Measurements from ENCODE around the gene RHEB. TPM values are rescaled to one million over a fixed set of nuclear protein-coding genes. Genes with fewer than 3 reads are reported as not detected.

Gene RHEB
- total and polyA plus RNA-seq, 8 donors, result 18.5 to 141 (median 84.2) TPM

GRCh38 chr7:151438864-151439601 lies 80.7 kb downstream of the RHEB start:
- WGBS, 5 donors, result 88 to 91% (median 90%) methylated on average over 13 to 17 of the region's 17 CpGs
- H3K36me3 ChIP-seq, result no peaks in the 10 kb centered on the region
- H3K4me1 ChIP-seq, result peaks cover 12 to 44% (median 26%) of the 10 kb centered on the region in 4 donors
- peak overlapping the region in 1 of 5 donors; percentile 79 for H3K27ac ChIP-seq
- peaks cover 0 to 31% (median 17%) of the 10 kb centered on the region in 3 donors for H3K27me3 ChIP-seq
- intact Hi-C loops (cut with DNase I; ENCODE audit: low total_unique reads), result no loop called here
- no peak for TF ChIP-seq POLR2AphosphoS5 (IDR thresholded peaks at IDR 0.05)
- TF ChIP-seq CTCF (IDR thresholded peaks at IDR 0.05), result no peak
- TF ChIP-seq EP300 (IDR thresholded peaks at IDR 0.05), result no peak
- TF ChIP-seq POLR2A (IDR thresholded peaks at IDR 0.05), result no peak
- H3K9me3 ChIP-seq, result no peaks in the 10 kb centered on the region
- peak overlapping the region in 3 of 4 donors; percentile 31 to 35 (median 34) for H3K4me3 ChIP-seq
- no peak for DNase-seq

- no peak for DNase-seq
- Histone ChIP-seq H3K27me3 (peaks cover 0 to 31% (median 17%) of the 10 kb centered on the region in 3 donors), H3K9me3 (no peaks in the 10 kb centered on the region), H3K36me3 (no peaks in the 10 kb centered on the region), H3K4me1 (peaks cover 12 to 44% (median 26%) of the 10 kb centered on the region in 4 donors), H3K27ac (peak overlapping the region in 2 of 5 donors; percentile 71 to 86), H3K4me3 (no peak overlapping the region)
- 90 to 95% (median 94%) methylated on average over 22 to 23 of the region's 23 CpGs for WGBS, 5 donors
- TF ChIP-seq POLR2A (IDR thresholded peaks at IDR 0.05) (no peak), CTCF (IDR thresholded peaks at IDR 0.05) (no peak), POLR2AphosphoS5 (IDR thresholded peaks at IDR 0.05) (no peak), EP300 (IDR thresholded peaks at IDR 0.05) (no peak)
- intact Hi-C loops (cut with DNase I; ENCODE audit: low total_unique reads), result no loop called here
These were observed 81.7 kb downstream of the RHEB start for GRCh38 chr7:151437866-151438516.

- intact Hi-C loops (cut with DNase I; ENCODE audit: low total_unique reads), result no loop called here
- Histone ChIP-seq H3K4me1 (peaks cover 12 to 44% (median 26%) of the 10 kb centered on the region in 4 donors), H3K9me3 (no peaks in the 10 kb centered on the region), H3K27me3 (peaks cover 0 to 31% (median 17%) of the 10 kb centered on the region in 3 donors), H3K4me3 (no peak overlapping the region), H3K27ac (peak overlapping the region in 4 of 5 donors; percentile 18 to 86 (median 65)), H3K36me3 (no peaks in the 10 kb centered on the region)
- no peak for TF ChIP-seq POLR2A (IDR thresholded peaks at IDR 0.05)
- DNase-seq, result no peak
- 83 to 95% (median 90%) methylated on average over 11 to 13 of the region's 13 CpGs for WGBS, 5 donors
These were observed 82.5 kb downstream of the RHEB start for GRCh38 chr7:151437159-151437553.

GRCh38 chr7:151436446-151437158 lies 83.1 kb downstream of the RHEB start:
- intact Hi-C loops (cut with DNase I; ENCODE audit: low total_unique reads), result no loop called here
- TF ChIP-seq POLR2AphosphoS5 (IDR thresholded peaks at IDR 0.05) (peak in 1 of 3 donors; percentile 8), EP300 (IDR thresholded peaks at IDR 0.05) (no peak), POLR2A (IDR thresholded peaks at IDR 0.05) (no peak), CTCF (IDR thresholded peaks at IDR 0.05) (no peak)
- Histone ChIP-seq H3K4me1 (peaks cover 12 to 44% (median 24%) of the 10 kb centered on the region in 4 donors), H3K4me3 (no peak overlapping the region), H3K27ac (peak overlapping the region in 4 of 5 donors; percentile 47 to 86 (median 65)), H3K27me3 (peaks cover 0 to 31% (median 17%) of the 10 kb centered on the region in 3 donors), H3K9me3 (no peaks in the 10 kb centered on the region), H3K36me3 (no peaks in the 10 kb centered on the region)
- peak in 1 of 2 donors; percentile 82 for DNase-seq
- 68 to 79% (median 79%) methylated on average over 8 to 9 of the region's 9 CpGs for WGBS, 5 donors

Measured in stomach (tissue), 9 donors.